GM12874 (cell line): Measurements from ENCODE around the gene TPD52L1.

Experiments used
- TF ChIP-seq, protein P1 (sequence below): IDR thresholded peaks from 2 replicates; pipeline ENCODE4 v1.5.1; 2011; ENCODE audit warnings: low read depth, mild to moderate bottlenecking, control low read depth, low read length, moderate library complexity; ENCODE audit not compliant: insufficient read depth

The TPD52L1 gene

DNA sequence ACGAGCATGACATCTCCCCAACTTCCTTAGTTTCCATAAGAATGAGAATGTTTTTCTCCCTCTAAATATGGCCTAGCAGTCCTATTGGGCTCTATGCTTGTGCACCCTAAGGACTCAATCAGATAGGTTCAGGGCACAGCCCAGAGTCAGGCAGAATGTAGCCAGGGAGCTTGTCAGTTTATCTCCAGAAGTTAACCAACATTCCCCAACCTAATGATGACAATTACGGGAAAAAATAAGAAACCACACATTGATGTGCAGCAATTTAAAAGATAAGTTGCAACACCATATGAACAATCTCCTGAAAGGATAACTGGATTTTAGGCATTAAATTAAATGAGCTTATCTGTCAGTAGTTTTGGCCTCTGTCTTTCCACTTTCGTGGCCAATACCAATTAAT, 77.1 kb downstream of the TPD52L1 start:
- TF ChIP-seq, protein P1, sequence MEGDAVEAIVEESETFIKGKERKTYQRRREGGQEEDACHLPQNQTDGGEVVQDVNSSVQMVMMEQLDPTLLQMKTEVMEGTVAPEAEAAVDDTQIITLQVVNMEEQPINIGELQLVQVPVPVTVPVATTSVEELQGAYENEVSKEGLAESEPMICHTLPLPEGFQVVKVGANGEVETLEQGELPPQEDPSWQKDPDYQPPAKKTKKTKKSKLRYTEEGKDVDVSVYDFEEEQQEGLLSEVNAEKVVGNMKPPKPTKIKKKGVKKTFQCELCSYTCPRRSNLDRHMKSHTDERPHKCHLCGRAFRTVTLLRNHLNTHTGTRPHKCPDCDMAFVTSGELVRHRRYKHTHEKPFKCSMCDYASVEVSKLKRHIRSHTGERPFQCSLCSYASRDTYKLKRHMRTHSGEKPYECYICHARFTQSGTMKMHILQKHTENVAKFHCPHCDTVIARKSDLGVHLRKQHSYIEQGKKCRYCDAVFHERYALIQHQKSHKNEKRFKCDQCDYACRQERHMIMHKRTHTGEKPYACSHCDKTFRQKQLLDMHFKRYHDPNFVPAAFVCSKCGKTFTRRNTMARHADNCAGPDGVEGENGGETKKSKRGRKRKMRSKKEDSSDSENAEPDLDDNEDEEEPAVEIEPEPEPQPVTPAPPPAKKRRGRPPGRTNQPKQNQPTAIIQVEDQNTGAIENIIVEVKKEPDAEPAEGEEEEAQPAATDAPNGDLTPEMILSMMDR = no peak

DNA sequence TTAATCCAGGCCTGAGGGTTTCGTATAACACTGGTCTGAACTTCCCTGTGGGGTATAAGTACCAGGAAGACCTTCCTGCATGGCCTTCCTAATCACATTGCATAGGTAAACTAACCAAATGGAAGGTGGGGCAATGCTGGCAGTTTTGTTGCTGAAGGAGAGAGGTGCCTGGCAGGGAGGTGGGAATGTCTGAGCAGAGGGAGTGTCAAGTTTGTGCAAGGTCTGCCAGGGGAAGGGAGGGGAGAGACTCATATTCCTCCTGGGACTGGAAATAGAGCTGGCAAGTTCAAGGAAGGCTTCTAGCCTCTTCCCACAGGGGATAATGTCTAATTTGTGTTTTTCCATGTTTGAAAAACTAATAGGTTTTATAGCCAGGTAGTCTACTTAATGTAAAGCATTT, 77.6 kb downstream of the TPD52L1 start:
- TF ChIP-seq, protein P1 = no peak

GRCh38 chr6:125231574-125232343, 78.2 kb downstream of the TPD52L1 start:
- TF ChIP-seq, protein P1 = no peak

GRCh38 chr6:125232466-125232865, 78.9 kb downstream of the TPD52L1 start:
- TF ChIP-seq, protein P1 = no peak

DNA sequence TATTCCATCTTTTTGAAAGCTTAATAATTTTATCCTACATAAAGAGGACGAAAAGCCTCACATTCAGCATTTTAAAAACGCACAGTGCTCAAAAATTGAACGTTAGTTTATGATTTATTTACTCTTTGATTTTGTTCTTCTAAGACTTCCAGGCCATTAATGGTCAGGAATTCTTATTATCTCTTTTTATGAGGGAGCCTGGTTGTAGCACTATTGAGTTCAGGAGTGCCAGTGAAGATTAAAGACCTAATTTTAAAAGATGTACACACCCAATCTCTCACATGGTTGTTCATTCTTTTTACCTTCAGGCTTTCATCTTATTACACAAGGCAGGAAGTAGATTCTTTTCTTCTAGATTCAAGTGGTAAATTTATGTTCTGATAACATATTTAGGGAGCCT, 79.6 kb downstream of the TPD52L1 start:
- TF ChIP-seq, protein P1 = no peak

DNA sequence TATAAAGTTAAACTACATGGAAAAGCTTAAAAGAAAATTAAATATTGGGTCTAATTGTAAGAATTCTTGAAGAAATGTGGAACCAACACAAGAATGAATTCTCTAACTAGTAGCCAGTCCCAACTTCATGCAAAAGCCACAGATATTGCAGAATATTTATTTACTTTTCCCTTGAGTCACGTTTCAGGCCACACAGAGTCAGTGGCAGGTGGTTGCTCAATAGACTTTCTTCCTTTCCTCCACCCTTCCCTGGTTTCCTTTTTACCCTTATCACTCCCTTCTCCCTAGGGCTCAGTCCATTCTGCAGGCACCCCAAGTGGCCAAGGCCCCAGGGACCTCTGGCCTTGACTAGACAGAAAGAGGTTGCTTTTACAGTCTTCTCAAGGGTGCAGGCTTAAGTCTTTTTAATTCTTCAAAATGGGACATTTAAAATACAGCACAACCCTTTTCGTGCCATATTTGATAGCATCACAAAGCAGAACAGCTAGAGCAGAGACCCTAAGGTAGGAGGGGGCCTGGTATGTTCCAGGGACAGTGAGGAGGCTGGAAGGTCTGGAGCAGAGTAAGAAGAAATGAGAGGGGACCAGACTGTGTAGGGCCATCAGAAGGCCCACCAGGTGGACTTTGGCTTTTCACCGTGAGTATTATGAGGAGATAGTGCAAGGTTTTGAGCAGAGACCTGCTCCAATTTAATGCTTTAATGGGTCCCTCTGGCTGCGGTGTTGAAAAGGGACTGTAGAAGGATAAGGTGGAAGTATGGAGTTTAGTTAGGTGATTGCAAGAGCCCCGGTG, 83.2 kb downstream of the TPD52L1 start:
- TF ChIP-seq, protein P1 = no peak

DNA sequence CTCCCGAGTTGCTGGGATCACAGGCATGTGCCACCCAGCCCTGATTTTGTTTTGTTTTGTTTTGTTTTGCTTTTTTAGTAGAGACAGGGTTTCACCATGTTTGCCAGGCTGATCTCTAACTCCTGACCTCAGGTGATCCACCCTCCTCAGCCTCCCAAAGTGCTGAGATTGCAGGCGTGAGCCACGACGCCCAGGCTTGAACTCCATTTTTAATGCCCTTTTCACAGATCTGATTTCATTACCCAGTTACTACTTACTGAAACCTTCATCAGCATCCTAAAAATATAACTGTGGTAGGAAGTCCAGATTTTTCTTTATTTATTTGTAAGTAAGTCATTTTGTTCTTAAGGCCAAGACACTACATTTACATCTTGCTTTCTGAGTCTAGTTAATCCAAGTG, 84.2 kb downstream of the TPD52L1 start:
- TF ChIP-seq, protein P1 = no peak
